Skeletal muscle cell (primary cell): ENCODE measurements around the gene MAPK8.

Experiments
- DNase-seq: peaks from one replicate; pipeline ENCODE4 v3.0.0-alpha.2; 2010; ENCODE audit warnings: low read depth
- H3K4me3 ChIP-seq: 2 replicates; pipeline ENCODE4 v1.5.1; 2011; ENCODE audit warnings: low read depth, mild to moderate bottlenecking, control low read depth, low read length, moderate library complexity

Gene MAPK8

GRCh38 chr10:48466611-48467240 lies 160.2 kb downstream of the MAPK8 start:
- DNase-seq, result no peak
- H3K4me3 ChIP-seq, result no peak overlapping the region

DNA sequence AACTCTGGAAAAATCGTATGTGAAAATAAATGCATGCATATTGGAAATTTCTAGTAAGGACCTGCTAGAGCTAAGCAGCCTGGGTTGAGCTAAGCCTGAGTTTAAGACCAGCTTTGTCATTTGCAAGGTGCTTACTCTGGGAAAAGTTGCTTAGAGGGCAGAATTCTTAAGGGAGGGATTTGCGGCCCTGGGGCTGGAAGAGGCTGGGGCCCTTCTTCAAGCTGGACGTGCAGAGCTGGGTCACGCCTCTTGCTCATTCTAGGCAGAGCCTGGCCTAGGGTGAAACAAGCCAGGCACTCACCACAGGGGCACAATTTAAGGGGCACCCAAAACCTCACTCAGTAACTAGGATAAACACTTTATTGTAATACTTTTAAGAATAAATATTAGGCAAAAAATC lies 161.2 kb downstream of the MAPK8 start:
- no peak overlapping the region for H3K4me3 ChIP-seq
- no peak for DNase-seq

DNA sequence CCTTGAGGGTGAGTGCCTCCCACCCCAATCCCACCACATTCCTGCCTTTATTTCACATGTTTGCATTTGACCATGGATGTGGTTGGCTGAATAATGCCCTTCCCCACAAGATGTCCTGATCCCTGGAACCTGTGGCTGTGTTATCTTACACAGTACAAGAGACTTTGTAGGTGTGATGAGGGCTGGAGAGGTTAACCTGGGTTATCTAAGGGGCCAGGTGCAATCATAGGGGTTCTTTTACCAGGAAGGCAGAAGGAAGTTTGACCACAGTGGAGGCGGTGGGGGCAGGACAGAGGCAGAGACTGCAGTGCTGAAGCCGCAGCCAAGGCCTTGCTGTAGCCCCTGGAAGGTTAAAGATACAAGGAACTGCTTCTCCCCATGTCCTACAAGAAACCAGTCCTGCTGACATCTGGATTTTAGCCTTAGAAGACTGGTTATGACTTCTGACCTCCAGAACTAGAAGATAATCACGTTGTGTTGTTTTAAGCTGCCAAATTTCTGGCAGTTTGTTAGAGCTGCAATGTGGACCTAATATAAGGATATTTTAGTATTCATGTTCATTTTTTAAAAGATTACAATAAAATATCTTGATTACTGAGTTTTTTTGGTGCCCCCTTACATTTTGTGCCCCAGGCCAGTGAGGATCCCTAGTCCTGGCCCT lies 161.8 kb downstream of the MAPK8 start:
- H3K4me3 ChIP-seq, result no peak overlapping the region
- DNase-seq, result no peak

- no peak for DNase-seq
- H3K4me3 ChIP-seq, result no peak overlapping the region
Measured at GRCh38 chr10:48468866-48469511, 162.5 kb downstream of the MAPK8 start.

DNA sequence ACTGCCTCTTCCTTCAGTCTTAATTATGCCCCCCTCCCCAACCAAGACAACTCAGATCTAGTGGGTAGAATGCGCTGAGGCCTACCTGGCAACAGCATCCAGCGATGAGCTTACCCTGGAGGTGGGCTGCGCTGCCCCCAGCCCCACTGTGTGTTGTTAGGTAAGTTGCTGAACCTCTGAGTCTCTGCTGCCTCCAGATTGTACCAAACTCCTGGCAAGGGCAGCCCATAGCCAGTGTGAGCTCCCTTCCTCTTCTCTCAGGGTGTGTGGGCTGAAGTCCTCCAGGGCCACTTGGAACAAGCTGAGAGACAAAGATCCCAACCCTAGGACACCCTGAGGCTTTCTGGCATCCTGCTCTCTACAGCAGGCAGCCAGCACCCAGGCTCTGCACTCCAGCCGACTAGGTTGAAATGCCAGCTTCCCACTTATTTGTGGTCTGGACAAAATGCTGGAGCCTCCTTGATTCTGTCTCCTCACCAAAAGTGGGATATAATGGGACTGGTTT lies 163.1 kb downstream of the MAPK8 start:
- H3K4me3 ChIP-seq, result no peak overlapping the region
- DNase-seq, result no peak

GRCh38 chr10:48470115-48470892 lies 163.8 kb downstream of the MAPK8 start:
- H3K4me3 ChIP-seq, result no peak overlapping the region
- no peak for DNase-seq

- DNase-seq, result no peak
Measured at GRCh38 chr10:48470893-48471805, 164.7 kb downstream of the MAPK8 start.

DNA sequence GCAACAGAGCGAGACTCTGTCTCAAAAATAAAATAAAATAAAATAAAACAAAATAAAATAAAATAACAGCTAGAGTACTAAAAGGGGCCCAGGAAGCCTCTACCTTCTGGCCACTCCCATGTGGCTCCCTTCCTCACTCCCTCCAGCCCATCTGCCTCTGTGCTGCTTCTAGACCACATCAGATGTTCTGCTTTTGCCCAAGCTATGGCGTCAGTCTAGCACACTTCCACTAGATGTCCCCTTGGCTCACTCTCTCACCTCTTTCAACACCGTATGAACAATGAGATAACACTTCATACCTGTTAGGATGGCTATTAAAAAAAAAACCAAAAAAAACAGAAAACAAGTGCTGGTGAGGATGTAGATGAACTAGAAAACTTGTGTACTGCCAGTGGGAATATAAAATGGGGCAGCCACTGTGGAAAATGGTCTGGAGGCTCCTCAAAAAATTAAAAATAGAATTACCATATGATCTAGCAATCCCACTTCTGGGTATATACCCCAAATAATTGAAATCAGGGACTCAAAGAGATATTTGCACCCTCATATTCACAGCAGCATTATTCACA lies 166.1 kb downstream of the MAPK8 start:
- no peak overlapping the region for H3K4me3 ChIP-seq
- DNase-seq, result no peak

More at GRCh38 chr10:48470893-48471805, 164.7 kb downstream of the MAPK8 start:
- H3K4me3 ChIP-seq, result no peak overlapping the region

- no peak for DNase-seq
- H3K4me3 ChIP-seq, result no peak overlapping the region
Measured at GRCh38 chr10:48473704-48474103, 167.2 kb downstream of the MAPK8 start.

- no peak for DNase-seq
- no peak overlapping the region for H3K4me3 ChIP-seq
Measured at GRCh38 chr10:48474765-48475365, 168.4 kb downstream of the MAPK8 start.

GRCh38 chr10:48475943-48476278 lies 169.4 kb downstream of the MAPK8 start:
- H3K4me3 ChIP-seq, result no peak overlapping the region
- no peak for DNase-seq

GRCh38 chr10:48476279-48476982 lies 170.0 kb downstream of the MAPK8 start:
- no peak overlapping the region for H3K4me3 ChIP-seq
- DNase-seq, result no peak

DNA sequence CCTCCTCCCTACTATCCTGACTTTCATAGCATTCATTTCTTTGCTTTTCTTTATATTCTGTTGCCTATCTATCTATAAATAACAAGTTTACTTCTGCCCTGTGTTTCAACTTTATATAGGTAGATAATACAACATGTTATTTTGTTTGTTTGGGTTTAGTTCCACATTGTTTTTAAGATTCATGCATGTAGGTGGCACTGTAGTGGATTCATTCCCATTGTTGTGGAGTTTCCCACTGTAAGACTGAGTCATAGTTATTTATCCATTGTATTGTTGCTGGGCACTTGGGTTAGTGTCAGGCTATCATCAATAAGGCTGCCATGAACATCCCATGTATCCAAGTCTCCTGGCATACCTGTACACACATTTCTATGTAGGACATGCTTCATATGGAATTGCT lies 170.7 kb downstream of the MAPK8 start:
- no peak for DNase-seq
- H3K4me3 ChIP-seq, result no peak overlapping the region

DNA sequence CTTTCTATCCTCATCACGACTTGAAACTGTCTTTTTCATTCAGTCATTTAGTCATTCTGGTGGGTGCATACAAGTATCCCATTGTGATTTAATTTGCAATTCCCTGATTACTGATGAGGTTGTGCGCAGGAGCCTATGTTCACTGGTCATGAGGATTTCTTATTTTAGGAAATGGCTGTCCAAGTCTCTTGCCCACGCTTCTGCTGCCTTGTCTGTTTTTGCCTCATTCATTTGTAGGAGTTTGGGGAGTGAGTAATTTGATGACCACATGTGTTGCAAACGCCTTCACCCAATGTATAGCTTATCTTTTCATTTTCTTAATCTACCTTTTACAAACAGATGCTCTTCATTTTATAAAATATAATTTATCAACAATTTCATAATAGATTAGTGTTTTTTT lies 171.1 kb downstream of the MAPK8 start:
- no peak overlapping the region for H3K4me3 ChIP-seq
- DNase-seq, result no peak

DNA sequence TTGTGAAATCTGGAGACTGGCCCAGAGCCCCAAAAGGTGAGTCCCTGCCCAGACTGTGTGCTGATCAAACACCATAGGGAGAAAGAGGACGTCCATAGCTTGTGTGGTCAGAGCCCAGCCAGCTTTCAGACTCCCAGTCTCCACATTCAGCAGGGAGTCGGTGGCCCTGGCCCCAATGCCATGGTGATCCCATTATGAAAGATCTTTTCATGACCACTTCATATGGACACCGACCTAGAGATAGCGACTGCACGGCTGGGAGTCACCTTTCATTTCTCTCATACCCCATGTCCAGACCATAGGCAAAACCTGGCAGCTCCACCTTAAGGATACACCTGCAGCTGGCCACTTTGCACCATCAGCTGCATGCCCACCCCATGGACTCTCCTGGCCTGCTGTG lies 172.0 kb downstream of the MAPK8 start:
- no peak for DNase-seq
- no peak overlapping the region for H3K4me3 ChIP-seq

- no peak overlapping the region for H3K4me3 ChIP-seq
Measured at GRCh38 chr10:48478980-48479811, 172.7 kb downstream of the MAPK8 start.

More at GRCh38 chr10:48478980-48479811, 172.7 kb downstream of the MAPK8 start:
- DNase-seq, result no peak
